Activated T-cell treated with anti-CD3 and anti-CD28 coated beads for 4 hours (primary cell): ENCODE data around the gene DAAM1.

Experiments
- DNase-seq: peaks from one replicate; pipeline ENCODE4 v3.0.0-alpha.2; 2020

Gene DAAM1

GRCh38 chr14:59317798-59318505 is 129.5 kb downstream of the DAAM1 start:
- DNase-seq, result no peak

DNA sequence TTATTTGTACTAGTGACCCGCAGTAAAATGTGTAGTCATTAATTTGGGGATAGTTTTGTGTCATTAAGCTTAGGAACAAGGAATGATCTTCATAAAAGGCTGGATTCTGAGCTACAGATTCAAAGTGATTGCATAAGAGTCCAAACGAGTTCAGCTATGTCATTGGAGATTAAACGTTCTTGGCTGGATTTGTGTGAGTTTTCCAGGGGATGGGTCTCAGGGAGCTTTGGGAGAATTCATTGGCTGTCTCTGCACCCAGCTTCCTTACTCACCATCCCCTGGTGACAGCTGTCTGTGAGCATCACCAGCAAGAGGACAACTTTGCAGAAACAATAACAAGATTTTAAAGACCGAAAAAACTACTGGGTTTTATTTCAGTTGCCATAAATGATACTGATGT is 130.4 kb downstream of the DAAM1 start:
- no peak for DNase-seq

- no peak for DNase-seq
Observed at GRCh38 chr14:59320361-59320760, 131.9 kb downstream of the DAAM1 start.

GRCh38 chr14:59320763-59321625 is 132.5 kb downstream of the DAAM1 start:
- no peak for DNase-seq

- no peak for DNase-seq
Observed at GRCh38 chr14:59321626-59321949, 133.1 kb downstream of the DAAM1 start.

- DNase-seq, result no peak
Observed at GRCh38 chr14:59325906-59326305, 137.4 kb downstream of the DAAM1 start.

DNA sequence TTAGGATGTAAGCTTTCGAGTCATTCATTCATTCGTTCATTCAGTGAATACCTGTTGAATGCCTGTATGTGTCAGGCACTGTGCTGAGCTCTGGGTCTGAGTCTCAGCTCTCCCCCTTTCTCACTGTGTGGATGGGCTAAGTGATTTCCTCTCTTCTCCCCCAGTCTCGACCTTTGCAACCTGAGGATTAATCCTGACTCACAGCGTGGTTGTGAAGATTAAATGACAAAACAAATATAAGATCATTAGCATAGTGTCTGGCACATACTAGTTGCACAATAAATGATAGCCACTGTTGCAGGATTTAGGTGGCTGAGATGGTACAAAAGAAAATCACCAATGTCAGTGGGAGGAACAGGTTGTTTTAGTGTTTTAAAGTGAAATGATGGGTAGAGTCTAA is 140.0 kb downstream of the DAAM1 start:
- DNase-seq, result no peak

DNA sequence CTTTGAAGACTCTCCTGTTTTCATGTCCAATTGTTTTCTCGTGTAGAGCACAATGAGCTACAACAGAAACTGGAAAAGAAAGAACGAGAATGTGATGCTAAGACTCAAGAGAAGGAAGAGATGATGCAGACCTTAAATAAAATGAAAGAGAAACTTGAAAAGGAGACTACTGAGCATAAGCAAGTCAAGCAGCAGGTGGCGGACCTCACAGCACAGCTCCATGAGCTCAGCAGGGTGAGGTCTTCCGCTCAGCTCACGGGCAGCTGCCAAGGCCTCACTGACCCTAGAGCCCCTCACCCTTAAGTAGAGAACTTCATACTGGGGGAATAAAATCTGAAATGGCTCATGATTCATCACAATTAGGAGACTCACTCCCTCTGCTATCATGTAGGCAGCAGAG is 142.0 kb downstream of the DAAM1 start:
- no peak for DNase-seq

DNA sequence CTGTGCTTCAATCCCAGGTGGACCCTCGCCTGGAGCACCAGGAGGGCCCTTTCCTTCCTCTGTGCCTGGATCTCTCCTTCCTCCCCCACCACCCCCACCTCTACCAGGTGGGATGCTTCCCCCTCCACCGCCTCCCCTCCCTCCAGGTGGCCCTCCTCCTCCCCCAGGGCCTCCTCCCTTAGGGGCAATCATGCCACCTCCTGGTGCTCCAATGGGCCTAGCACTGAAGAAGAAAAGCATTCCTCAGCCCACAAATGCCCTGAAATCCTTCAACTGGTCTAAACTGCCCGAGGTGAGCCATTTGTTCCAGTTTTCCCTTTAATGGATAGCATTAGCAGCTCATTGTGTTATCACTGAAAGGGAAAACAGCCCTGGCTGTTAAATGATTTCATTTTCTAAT is 142.8 kb downstream of the DAAM1 start:
- DNase-seq, result no peak

DNA sequence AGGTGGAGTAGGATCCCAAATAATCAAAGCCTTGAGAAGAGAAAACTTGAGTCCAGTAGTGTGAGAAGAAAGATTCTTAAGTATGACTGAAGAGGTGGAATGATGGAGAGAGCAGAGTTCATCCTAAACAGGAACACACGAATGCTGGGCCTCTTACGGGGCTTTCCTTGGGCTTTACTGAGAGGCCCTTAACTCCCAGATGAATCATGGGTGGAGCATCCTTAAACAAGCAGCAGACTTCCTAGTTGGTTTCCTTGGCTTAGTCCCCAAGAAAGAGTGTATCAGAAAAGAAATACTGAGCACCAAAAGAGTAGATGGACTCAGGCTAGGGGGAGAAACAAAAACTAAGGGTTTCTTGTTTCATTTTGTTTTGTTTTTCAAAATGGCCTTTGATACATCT is 144.3 kb downstream of the DAAM1 start:
- DNase-seq, result no peak

GRCh38 chr14:59333235-59333634 is 144.8 kb downstream of the DAAM1 start:
- DNase-seq, result no peak

DNA sequence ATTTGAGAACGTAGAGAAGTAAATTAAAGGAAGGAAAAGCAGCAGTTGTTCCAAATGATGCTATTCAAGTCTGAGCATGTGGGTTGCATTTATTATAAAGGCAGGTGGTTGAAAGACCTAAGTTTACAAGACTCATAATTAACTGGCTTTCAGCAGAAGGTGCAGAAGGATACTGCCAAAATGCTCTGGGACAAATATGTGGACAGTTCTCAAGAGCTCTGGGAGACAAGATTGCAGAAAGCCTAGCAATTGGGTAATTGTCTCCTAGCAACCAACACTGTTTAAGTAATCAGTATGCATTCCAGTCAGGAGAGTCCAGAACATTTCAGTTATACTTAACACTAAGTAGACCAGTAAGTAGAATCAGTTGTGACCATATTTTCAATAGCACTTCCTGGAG is 145.2 kb downstream of the DAAM1 start:
- DNase-seq, result no peak

GRCh38 chr14:59334253-59334652 is 145.8 kb downstream of the DAAM1 start:
- DNase-seq, result no peak

GRCh38 chr14:59336098-59336497 is 147.6 kb downstream of the DAAM1 start:
- DNase-seq, result no peak

GRCh38 chr14:59336706-59337105 is 148.2 kb downstream of the DAAM1 start:
- no peak for DNase-seq

GRCh38 chr14:59337141-59337611 is 148.7 kb downstream of the DAAM1 start:
- DNase-seq, result no peak

DNA sequence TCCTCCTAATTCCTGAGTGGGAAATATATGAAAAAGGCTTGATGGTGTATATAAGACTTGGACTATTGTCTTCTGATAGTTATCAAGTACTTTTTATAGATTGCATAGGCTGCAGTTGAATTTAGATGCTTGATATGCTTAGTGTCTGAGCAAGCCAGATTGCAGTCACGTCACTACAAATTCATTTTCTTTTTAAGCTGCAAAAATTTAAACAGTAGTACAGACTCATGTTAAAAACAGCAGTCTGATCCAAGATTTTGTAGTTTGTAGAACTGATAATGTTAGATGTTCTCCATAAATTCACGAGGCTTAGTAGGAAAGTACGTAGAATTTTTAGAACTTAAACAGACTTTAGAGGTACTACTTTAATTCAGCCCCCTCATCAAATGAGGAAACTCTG is 150.3 kb downstream of the DAAM1 start:
- DNase-seq, result no peak

DNA sequence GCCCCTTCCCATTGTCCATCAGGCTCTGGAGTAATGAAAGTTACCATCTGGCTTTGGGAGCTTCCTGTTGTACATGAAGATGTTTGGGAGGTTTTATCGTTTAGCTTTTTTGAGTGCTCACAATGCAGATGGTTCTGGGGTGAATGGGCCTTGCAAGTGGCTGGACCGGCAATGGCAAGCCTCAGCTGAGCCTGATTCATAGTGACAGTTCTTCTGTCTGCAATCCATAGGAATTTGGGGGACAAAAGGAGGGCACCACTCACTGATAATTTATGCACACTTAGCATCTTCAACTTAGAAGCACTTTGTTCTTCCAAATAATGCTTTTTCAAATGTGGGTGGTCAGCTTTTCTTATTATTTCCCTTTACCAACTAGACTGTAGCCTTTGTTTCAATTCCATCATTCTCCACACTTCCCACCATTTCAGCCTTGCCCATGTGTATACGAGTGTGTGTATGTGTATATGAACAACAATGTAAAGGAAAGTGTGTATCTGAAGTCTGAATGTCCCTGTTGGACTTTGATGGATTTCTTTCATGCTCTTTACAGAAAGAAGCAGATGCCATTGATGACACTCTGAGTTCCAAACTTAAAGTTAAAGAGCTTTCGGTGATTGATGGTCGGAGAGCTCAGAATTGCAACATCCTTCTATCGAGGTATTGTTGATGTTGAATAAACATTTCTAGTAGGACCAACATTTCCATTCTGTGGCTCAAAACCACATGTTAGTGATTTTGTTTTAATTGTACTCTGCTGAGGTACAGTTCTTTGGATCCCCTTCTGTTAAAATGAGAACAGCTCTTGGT is 151.3 kb downstream of the DAAM1 start:
- DNase-seq, result no peak

DNA sequence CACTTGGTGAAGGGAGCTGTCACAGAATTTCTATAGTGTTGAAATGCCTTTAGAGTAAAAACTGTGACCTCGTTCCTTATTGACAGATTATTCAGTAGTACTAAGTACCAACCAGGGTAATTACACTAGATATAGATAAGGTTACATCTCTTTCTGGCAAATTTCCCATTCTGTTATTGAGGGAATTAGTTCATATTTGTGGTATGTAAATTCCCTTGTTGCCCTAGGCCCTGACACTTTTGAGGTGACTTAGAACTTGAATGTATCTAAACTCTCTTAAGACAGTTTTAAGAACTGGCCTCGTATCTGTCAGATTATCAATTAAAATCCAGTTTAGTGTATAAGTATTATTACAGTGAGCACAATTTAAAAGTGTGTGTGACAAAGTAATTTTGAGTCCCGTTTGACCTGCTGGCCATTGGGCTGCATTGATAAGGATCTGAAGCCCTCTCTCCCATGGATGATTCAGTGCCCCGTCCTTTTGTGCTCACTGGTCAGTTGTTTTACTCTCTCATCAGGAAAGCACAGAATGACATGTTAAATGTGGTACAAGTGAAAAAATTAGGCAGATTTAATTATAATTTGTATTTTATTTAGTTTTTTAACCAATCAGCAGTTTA is 153.5 kb downstream of the DAAM1 start:
- no peak for DNase-seq

- no peak for DNase-seq
Observed at GRCh38 chr14:59342516-59343484, 154.3 kb downstream of the DAAM1 start.

DNA sequence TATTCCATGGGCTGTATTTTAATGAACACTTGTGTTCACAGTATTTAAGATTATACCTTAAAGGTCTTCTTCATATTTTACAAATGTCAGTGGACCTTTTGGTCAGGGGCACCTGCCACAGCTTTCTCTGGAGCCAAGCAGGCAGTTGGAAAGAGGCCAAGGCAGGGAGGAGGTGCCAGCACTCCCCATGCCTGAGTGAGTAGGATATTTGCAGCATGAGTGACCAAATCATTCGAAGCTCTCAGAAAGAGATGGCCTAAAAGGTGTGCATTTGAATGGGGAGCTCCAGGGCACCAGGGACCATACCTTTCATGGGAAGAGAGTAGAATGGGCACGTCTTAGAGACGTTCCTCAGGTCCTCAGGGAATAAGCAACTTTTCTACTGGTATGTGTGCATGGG is 155.1 kb downstream of the DAAM1 start:
- no peak for DNase-seq

GRCh38 chr14:59344016-59344415 is 155.5 kb downstream of the DAAM1 start:
- no peak for DNase-seq
